GM19035 (cell line): ENCODE measurements around the gene IFT22.
"Not testable (repeated sequence)": the region's sequence is repeated elsewhere in the genome, so short reads cannot be mapped to it uniquely, and the experiment has no call there.

Source experiments
- ATAC-seq: cut with Tn5 transposase; IDR thresholded peaks from one replicate; pipeline ENCODE4 v1.9.1; 2021; ENCODE audit not compliant: unreplicated experiment

Gene IFT22

GRCh38 chr7:101278461-101279292 is 42.9 kb downstream of the IFT22 start:
- ATAC-seq = no peak

GRCh38 chr7:101277155-101277554 is 44.5 kb downstream of the IFT22 start:
- ATAC-seq = no peak

DNA sequence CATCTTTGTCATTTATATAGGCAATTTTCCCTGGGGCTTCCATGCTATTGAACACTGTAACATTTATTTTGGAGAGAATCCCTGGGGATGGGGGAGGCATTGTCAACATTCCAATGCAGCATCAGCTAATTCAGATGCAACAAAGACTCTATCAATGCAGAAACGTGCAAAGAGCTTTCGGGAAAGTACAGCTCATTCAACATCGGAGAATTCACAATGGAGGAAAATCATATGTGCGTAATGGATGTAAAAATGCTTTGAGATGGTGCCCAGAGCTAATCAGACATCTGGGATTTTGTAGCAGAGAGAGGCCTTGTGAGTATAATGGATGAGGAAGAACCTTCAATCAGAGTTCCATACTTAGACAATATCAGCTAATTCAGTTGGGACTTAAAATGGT is 48.4 kb downstream of the IFT22 start:
- no peak for ATAC-seq

- no peak for ATAC-seq
Measured at GRCh38 chr7:101271021-101271420, 50.6 kb downstream of the IFT22 start.

- no peak for ATAC-seq
Measured at GRCh38 chr7:101269664-101270063, 51.9 kb downstream of the IFT22 start.

DNA sequence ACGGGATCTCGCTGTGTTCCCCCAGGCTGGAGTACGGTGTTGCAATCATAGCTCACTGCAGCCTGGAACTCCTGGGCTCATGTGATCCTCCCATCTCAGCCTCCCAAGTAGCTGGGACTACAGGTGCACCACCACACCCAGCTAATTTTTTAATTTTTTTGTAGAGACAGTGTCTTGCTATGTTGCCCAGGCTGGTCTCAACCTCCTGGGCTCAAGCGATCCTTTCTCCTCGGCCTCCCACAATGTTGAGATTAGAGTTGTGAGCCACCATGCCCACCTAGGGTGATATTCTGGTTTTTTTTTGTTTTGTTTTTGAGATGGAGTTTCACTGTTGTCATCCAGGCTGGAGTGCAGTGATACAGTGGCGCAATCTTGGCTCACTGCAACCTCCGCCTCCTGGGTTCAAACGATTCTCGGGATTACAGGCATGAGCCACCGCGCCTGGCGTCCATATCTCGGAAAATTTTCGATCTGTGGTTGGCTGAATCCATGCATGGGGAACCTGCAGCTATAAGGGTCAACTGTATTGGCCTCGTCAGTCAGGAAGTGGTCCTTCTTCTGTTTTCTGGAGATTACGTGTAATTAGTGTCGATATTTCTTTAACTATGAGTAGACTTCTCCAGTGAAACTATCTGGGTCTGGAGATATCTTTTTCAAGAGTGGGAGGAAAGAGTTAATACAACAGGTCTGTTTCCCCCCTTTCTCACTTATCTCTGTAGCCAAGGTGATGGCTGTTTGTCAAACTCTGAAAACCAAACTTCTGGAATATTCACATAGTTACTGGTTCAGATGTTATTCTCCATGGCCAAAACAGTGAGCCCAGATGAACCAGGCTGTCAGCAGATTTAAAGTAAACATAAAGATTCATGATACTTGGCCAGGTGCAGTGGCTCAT is 55.7 kb downstream of the IFT22 start:
- no peak for ATAC-seq

DNA sequence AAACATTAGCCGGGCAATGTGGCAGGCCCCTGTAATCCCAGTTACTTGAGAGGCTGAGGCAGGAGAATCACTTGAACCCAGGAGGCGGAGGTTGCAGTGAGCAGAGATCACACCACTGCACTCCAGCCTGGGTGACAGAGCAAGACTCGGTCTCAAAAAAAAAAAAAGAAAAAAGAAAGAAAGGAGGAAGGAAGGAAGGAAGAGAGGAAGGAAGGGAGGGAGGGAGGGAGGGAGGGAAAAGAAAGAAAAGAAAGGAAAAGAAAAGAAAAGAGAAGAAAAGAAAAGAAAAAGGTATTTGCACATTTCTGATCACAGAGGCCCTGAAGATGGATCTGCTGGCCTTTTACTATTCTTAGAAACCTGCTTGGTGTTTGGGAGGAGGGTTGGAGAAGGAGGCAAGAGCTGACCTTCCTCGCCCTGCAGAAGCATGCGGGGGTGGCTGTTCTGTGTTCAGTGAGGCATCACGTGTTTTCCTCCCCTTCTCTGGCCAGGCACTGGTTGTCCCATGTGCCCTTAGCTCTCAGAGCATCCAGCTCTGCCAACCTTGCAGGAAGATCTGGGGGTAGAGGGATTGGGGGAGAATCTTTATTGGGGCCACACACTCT is 57.4 kb downstream of the IFT22 start:
- ATAC-seq = not testable (repeated sequence)
